Erythroblast (primary cell): ENCODE results near the gene PHACTR4.
"Not testable (repeated sequence)": the region's sequence is repeated elsewhere in the genome, so short reads cannot be mapped to it uniquely, and the experiment has no call there.

Experiments used
- DNase-seq, 2 experiments: peaks; one replicate each; lab custom pipeline; 2025; lab: John Stamatoyannopoulos, UW
- GATA1 ChIP-seq: IDR thresholded peaks from 2 replicates; pipeline ENCODE4 v1.6.1; 2011; ENCODE audit warnings: low read depth, mild to moderate bottlenecking, control low read depth, low read length, moderate library complexity
- POLR2A ChIP-seq: IDR thresholded peaks from 2 replicates; pipeline ENCODE4 v1.6.1; 2011; ENCODE audit warnings: mild to moderate bottlenecking, low read length

The PHACTR4 gene

DNA sequence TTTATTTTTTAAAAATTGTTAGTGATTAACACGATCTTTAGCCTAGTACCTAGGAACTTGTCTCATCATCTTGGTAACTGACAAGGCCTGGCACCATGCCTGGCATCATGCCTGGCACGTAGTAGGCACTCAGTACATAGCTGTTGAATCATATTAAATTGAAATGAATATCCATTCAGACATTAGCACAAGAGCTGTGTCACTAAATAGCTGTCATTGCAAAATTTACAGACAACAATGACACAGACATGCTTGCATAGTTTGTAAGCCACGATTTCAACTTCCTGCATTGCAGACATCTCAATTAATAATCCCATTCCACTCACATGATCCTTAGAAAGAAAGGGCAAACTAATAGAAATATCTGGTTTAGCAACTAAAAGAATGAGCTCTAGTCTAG lies 15.4 kb upstream of the PHACTR4 start:
- TF ChIP-seq POLR2A = no peak
- TF ChIP-seq GATA1 = no peak
- no peak for DNase-seq

DNA sequence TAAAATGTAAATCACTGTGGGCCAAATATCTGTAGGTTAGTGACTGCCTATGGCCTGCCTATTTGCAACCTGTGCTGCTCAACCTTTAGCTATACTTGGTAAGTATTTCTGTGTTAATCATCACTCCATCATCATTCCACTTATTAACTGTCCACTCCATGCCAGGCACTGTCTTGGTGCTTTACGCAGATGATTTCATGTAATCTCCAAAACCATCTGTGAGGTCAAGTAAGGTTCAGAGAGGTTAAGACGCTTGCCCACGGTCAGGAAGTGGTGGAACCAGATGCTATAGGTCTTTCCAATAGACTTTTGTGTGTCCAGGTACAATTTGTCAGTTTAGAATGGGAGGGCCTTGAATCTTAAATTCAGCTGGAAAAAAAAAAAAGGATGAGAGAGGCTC lies 10.8 kb upstream of the PHACTR4 start:
- DNase-seq = peak in 1 of 2 experiments; percentile 15
- TF ChIP-seq POLR2A = no peak
- TF ChIP-seq GATA1 = no peak

- DNase-seq = peak in 1 of 2 experiments; percentile 86
Observed at GRCh38 chr1:28359592-28360239, 9.8 kb upstream of the PHACTR4 start.

DNA sequence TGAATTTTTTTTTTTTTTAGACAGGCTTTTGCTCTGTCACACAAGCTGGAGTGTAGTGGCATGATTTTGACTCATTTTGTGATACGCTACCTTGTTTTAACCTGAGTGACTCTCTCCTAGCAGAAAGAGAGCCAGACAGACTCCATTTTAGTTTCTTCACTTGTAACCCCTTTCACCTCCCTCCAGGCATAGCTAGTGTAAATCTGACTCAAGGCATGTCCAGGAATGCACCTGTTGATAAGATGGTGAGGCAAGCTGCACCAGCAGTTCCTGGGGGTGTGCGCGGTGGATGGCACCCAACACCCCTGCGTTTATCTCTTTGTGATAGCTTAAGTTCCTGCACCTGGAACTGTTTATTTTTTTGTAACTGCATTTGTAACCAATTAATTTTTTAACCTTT lies 4.7 kb upstream of the PHACTR4 start:
- TF ChIP-seq POLR2A (no peak), GATA1 (no peak)
- no peak for DNase-seq

More at GRCh38 chr1:28359592-28360239, 9.8 kb upstream of the PHACTR4 start:
- TF ChIP-seq POLR2A = no peak
- TF ChIP-seq GATA1 = no peak

DNA sequence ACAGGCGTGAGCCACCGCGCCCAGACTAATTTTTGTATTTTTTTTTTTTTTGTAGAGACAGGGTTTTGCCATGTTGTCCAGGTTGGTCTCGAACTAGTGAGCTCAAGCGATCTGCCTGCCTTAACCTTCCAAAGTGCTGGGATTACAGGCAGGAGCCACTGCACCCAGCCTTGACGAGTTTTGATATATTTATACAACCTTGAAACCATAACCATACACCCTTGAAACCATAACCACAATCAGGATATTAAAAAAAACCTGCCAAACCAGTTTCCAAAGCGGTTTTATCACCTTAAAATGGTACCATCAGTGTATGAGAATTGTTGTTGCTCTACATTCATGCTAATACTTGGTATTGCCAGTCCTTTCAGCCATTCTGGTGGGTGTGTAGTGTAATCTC lies 3.7 kb upstream of the PHACTR4 start:
- DNase-seq = no peak
- TF ChIP-seq POLR2A (no peak), GATA1 (no peak)

DNA sequence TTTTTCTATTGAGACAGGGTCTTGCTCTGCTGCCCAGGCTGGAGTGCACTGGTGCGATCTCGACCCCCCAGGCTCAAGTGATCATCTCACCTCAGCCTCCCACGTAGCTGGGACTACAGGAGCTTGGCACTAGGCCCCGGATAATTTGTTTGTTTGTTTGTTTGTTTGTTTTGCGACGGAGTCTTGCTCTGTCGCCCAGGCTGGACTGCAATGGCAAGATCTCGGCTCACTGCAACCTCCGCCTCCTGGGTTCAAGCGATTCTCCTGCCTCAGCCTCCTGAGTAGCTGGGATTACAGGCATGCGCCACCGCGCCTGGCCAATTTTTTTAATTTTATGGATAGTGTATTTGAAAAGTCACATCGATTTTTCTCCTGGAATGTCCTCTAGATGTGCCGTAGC lies 932 bp upstream of the PHACTR4 start:
- DNase-seq = not testable (repeated sequence)

- peak in 1 of 2 experiments; percentile 61 for DNase-seq
- TF ChIP-seq POLR2A = no peak
- TF ChIP-seq GATA1 = no peak
Observed at GRCh38 chr1:28370239-28371009, 884 bp downstream of the PHACTR4 start.

GRCh38 chr1:28371010-28371377 lies 1.5 kb downstream of the PHACTR4 start:
- no peak for TF ChIP-seq GATA1
- TF ChIP-seq POLR2A = no peak
- no peak for DNase-seq

GRCh38 chr1:28373450-28373849 lies 3.9 kb downstream of the PHACTR4 start:
- DNase-seq = not testable (repeated sequence)

GRCh38 chr1:28374297-28374696 lies 4.8 kb downstream of the PHACTR4 start:
- TF ChIP-seq POLR2A (no peak), GATA1 (no peak)
- DNase-seq = no peak

GRCh38 chr1:28375598-28375997 lies 6.1 kb downstream of the PHACTR4 start:
- DNase-seq = not testable (repeated sequence)

- not testable (repeated sequence) for DNase-seq
Observed at GRCh38 chr1:28376195-28376594, 6.7 kb downstream of the PHACTR4 start.

GRCh38 chr1:28378906-28379305 lies 9.4 kb downstream of the PHACTR4 start:
- no peak for TF ChIP-seq GATA1
- no peak for TF ChIP-seq POLR2A
- no peak for DNase-seq

DNA sequence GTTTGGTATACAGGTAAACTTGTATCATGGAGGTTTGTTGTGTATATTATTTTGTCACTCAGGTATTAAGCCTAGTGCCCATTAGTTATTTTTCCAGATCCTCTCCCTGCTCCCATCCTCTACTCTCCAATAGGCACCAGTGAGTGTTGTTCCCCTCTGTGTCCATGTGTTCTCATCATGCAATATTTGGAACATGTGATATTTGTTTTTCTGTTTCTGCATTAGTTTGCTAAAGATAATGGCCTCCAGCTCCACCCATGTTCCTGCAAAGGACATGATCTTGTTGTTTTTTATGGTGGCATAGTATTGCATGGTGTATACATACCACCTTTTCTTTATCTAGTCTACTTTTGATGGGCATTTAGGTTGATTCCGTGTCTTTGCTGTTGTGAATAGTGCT lies 10.9 kb downstream of the PHACTR4 start:
- DNase-seq = peak in 1 of 2 experiments; percentile 11
- TF ChIP-seq POLR2A (no peak), GATA1 (no peak)

- DNase-seq = not testable (repeated sequence)
Observed at GRCh38 chr1:28383785-28384184, 14.2 kb downstream of the PHACTR4 start.
